ENCODE results near the gene ARHGAP22.
A peak's percentile ranks its signal among the peaks of the same experiment; 100 is the strongest.

The ARHGAP22 gene

DNA sequence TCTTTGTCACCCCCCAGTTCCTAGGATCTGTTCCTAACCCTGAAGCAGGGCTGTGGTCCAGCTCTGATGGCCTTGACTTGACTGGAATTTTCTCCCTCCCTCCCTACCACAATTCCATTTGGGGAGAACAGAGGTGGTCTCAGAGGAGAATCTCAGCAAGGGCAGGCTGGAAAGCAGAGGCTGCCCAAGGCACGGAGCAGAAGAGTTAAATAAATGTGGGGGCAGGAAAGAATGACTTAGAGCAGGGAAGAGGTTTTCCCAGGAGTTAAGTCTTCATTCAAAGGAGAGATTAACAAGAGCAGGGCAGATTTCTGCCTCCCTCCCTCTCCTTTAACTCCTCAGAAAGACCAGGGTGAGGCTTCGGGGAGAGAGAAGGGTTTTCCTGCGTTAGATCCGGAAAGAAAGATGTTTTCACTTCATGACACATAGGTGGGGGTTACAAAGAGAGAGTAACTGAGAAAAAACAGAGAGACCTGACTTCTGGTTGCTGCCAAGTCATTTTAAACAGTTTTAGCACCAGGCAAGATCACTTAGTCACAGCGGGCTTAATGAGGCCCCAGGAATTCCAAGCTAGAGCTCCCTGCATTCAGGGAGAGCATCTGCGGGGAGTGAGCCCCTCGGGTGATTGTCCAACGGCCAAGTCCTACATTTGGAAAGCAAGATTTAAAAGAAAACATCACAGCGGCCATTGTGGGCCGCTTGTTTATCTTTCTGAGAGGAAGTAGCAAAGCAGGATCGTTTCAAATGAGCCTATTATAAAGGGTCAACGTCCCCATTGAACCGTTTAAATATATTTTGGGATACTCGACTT is 78.7 kb downstream of the ARHGAP22 start:
- DNase-seq = no peak

- DNase-seq = no peak
Measured at GRCh38 chr10:48525113-48525512, 79.8 kb downstream of the ARHGAP22 start.

- DNase-seq = peak; percentile 33
Measured at GRCh38 chr10:48523820-48524758, 80.8 kb downstream of the ARHGAP22 start.

- DNase-seq = no peak
Measured at GRCh38 chr10:48523212-48523819, 81.6 kb downstream of the ARHGAP22 start.

DNA sequence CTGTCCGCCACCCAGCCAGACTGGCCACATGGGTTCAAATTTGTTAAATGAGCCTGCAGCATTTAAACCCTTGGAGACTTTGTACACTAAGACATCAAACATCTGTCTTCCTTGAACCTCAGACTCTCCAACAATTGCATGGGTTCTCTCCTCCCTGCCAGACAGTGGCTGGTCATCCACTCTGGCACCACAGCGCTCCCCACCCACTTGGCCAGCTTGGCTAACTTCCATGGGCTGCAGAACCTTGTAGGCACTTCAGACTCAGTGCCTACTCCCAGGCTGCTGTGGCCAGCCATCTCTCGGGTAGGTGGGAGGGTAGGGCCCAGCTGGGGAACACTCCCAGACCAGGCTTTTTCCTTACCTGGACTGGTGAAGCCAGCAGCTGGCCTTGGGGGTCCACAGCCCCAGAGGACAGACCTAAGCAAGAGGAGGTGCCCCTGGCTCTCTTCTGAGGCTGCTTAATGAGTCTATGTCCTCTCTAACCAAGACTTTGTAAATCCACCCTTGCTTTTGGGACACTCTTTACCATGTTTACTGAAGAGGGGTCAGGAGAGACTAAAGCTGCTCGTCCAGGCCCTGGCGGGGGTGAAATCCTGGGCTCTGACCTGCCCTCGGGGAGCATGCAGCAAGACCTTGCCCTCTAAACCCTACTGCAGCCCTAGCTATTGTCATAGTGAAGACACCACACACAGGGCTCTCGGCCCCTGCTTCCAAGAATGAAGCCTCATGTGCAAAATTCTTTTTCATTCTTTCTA is 82.7 kb downstream of the ARHGAP22 start:
- DNase-seq = no peak

- DNase-seq = no peak
Measured at GRCh38 chr10:48520594-48520993, 84.3 kb downstream of the ARHGAP22 start.

GRCh38 chr10:48520184-48520506 is 84.7 kb downstream of the ARHGAP22 start:
- DNase-seq = no peak

GRCh38 chr10:48519481-48520183 is 85.2 kb downstream of the ARHGAP22 start:
- no peak for DNase-seq

DNA sequence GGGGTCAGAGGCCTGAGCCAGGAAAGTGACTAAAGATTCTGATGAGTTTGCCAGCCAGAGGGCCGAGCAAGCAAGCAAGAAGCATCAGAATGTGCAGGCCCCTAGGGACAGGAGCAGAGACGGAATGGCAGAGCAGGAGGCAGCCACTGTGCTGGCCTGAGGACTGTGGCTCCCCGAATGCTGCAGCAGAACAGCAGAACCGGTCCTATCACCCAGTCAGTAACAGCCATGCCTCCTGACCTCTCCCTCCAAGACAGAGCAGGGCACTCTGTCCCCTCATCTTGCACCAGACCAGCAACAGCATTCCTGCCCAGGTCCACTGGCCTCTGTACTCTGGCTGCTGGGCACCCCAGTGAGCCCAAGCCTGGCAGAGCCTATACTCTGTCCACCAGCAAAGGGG is 85.9 kb downstream of the ARHGAP22 start:
- DNase-seq = no peak

DNA sequence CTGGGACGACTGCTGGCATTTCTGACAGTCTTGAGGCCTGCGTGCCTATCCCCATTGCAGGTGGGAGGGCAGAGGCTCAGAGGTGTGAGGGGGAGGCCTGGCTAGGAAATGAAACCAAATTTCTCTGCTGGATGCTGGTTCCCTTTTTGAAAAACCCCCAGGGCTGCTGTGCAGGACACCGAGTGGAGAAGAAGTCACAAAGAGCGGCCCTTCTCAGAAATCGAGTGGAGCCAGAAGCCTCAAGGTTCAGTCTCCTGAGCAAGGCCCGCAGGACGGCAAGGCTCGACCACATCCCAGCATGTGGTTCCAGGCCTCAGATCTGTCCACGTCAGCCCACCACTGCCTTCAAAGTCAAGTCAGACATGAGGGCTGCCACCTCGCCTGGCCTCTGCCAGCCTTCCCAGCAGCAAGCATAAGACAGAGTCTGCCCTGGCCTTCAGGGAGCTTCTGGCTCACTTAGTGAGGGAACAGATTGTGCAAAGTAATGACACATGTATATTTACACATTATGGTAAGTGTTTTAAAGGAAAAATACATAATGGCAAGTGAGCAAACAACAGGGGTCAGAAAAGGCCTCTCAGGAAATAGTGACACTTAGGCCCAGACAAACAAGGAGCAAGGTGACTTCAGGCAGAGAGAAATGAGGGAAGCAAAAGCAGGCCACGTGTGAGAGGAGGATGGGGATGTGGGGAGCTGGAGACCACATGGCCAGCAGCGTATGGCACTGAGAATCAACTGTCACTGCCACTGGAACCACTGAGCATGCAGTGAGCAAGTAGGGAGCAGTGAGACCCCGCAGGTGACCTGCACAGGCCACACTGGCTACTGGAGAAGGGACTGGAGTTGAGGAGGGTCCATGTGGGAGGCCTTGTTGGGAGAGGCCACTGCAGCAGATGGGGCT is 86.7 kb downstream of the ARHGAP22 start:
- no peak for DNase-seq

GRCh38 chr10:48517482-48517881 is 87.4 kb downstream of the ARHGAP22 start:
- DNase-seq = no peak

DNA sequence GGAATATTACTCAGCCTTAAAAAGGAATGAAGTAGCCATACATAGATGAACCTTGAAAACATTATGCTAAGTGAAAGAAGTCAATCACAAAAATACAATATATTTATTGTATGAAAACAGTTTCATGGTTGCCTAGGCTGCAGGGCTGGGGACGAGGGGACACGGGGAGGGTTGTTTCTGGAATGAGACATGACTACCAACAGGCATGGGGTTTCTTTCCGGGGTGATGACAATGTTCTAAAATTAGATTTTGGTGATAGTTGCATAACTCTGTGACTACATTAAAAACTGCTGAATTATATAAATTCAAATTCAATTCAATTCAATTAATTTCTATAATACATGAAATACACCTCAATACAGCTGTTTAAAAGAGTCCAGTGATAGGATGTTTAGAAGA is 88.0 kb downstream of the ARHGAP22 start:
- DNase-seq = no peak

DNA sequence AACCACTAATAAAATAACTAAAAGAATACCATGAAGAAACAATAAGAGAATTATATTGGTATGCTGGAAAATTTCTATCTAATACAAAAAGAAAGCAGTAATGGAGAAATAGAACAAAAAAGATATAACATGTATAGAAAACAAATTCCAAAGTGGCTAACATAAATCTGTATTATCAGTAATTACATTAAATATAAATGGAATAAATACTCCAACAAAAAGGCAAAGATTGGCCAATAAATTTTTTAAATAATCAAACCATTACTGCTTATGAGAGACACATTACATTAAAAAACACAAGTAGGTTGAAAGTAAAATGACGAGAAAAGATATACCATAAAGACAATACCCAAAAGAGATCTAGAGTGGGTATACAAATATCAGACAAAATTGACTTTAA is 90.0 kb downstream of the ARHGAP22 start:
- no peak for DNase-seq

DNA sequence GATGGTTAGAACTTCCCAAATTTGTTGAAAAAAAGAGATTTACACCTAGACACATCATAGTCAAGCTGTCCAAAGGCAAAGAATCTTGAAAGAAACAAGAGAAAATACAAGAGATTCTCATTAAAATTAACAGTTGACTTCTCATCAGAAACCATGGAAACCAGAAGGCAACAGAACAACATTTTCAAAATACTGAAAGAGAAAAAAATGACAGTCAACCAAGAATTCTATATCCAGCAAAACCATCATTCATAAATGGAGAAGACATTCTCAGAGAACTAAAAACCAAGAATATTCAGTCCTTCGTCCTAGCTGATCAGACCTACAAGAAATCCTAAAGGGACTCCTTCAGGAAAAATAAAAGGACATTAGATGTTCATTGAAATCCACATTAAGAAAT is 90.6 kb downstream of the ARHGAP22 start:
- DNase-seq = no peak

GRCh38 chr10:48512861-48513260 is 92.0 kb downstream of the ARHGAP22 start:
- no peak for DNase-seq

- DNase-seq = no peak
Measured at GRCh38 chr10:48511875-48512231, 93.0 kb downstream of the ARHGAP22 start.

DNA sequence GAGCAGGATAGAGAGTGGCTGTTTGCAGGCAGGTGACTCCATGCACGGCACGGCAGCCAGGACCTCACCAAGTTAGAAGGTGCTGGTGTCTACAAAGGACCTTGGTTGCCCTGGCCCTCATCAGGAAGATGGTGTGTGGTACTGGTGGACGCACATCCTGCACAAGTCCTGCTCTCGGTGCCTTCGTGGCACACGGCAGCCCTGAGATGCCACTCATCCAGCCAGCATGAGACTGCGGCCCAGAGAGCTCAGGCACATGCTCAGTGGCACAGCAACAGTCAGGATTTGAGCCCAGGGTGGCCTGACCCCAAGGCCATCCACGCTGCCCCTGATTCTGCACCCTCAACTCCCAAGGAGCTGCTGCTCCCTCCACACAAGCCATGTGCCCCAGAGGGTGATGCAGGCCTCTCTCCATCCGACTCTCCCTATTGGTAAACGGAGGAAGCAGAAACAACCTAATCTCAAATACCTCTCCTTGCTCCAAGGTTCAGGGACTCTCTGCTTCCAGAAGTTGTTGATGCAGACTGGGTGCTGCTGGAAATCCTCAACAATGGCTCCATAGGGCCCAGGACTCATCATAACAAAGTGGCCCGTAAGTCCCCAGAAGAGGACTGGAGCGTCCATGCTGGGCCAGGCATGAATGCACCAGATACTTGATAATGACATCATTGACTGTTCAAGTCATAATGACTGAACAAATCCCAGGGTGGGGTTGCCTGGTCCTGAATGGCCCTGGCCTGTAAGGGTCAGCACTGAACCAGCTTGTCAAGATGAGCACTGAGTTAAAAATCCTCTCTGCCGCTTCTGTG is 93.6 kb downstream of the ARHGAP22 start:
- DNase-seq = no peak

DNA sequence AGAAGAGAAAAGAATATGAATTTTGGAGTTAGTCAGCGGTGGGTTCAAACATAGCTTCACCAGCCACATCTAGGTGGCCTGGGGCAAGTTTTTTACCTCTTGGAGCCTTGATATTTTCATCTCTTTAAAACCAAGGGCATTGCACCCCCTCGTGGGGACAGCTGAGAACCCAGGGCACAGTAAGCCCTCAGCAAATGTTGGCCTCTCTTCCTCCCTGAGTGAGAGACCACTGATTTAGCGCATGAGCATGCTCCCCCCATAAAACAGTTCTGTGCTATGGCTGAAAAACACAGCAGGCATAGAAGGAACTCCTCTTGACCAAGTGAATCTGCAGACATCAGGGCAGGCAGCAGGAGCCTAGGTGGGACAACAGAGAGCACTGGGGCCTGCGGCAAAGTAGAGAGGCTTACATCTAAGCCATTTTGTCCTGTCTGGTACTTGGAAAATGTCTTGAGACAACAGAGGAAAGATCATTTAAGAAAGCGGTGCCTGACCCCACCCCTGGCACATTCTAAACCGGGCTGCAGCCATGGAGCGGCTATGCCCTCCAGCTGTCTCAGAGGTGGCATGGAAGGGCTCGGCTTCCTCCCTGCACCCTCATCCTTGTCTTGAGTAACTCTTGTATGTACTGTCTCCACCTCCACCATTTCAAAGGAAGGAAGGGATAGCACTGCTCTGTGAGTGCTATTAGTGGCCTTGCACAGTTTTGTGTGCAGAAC is 94.7 kb downstream of the ARHGAP22 start:
- DNase-seq = peak; percentile 22
